Measurements from ENCODE around the gene DIP2A. TPM values are rescaled to one million over a fixed set of nuclear protein-coding genes. Genes with fewer than 3 reads are reported as not detected.

DIP2A gene
- polyA plus RNA-seq, 1 donor from 2014 or later: 45.0 TPM

DNA sequence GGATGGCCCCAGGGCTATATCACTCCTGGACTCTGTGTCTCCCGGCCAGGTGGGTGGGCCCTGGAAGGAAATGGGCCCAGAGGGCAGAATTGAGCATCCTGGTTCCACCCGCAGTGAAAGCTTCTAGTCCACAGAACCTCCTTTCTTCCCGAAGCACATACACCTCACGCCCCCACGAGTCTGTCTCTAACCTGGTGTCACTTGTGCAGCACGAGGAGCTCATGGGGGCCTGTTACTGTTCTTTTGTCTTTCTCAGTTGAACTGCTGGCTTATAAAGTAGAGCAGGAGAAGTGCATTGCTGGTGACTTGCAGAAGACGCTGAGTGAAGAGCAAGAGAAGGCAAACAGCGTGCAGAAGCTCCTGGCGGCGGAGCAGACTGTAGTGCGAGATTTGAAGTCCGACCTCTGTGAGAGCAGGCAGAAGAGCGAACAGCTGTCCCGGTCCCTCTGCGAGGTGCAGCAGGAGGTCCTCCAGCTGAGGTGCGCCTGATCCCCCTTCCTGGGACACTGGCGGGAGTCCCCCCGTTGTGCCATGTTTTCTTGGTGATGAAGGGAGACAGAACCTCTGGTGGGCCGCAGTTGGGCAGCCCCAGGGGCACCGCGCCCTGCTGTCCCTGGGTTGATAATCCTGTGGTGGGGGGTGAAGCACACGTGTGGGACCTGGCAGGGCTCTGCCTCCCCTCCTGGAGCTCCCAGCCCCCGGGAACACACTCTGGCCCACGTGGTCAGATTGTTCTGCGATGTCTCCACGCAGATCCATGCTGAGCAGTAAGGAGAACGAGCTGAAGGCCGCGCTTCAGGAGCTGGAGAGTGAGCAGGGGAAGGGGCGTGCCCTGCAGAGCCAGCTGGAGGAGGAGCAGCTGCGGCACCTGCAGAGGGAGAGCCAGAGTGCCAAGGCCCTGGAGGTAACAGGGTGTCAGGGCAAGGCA lies 28.7 kb upstream of the DIP2A start:
- H3K4me3 ChIP-seq (ENCODE audit: low read length): no peak overlapping the region
- no peaks in the 10 kb centered on the region for H3K9me2 ChIP-seq (ENCODE audit: insufficient read depth, low read length)
- no peaks in the 10 kb centered on the region for H3F3A ChIP-seq (ENCODE audit: insufficient read depth, low read length, poor library complexity, severe bottlenecking)
- H3K9me3 ChIP-seq (ENCODE audit: low read length): no peaks in the 10 kb centered on the region
- H3K27ac ChIP-seq (ENCODE audit: low read length): no peak overlapping the region
- H3K36me3 ChIP-seq (ENCODE audit: insufficient read depth, low read length): no peaks in the 10 kb centered on the region
- no peaks in the 10 kb centered on the region for H4K20me1 ChIP-seq (ENCODE audit: insufficient read depth)
- H2AFZ ChIP-seq (ENCODE audit: low read depth, low read length): no peak overlapping the region
- H3K79me2 ChIP-seq (replicated peaks; ENCODE audit: insufficient read depth, low read length): no peaks in the 10 kb centered on the region
- no peak overlapping the region for H3K9ac ChIP-seq (ENCODE audit: low read length)
- no peaks in the 10 kb centered on the region for H3K27me3 ChIP-seq (ENCODE audit: insufficient read depth, low read depth, low read length)
- TF ChIP-seq POLR2AphosphoS5 (IDR thresholded peaks at IDR 0.05): no peak
- no peak for TF ChIP-seq SMC3 (conservative IDR thresholded peaks at IDR 0.05; ENCODE audit: poor library complexity)
- TF ChIP-seq EZH2 (IDR thresholded peaks at IDR 0.05; ENCODE audit: borderline replicate concordance, insufficient read depth, low read length, poor library complexity, severe bottlenecking): no peak
- no peak for TF ChIP-seq MXI1 (conservative IDR thresholded peaks at IDR 0.05; ENCODE audit: poor library complexity, severe bottlenecking)
- TF ChIP-seq, protein P1, sequence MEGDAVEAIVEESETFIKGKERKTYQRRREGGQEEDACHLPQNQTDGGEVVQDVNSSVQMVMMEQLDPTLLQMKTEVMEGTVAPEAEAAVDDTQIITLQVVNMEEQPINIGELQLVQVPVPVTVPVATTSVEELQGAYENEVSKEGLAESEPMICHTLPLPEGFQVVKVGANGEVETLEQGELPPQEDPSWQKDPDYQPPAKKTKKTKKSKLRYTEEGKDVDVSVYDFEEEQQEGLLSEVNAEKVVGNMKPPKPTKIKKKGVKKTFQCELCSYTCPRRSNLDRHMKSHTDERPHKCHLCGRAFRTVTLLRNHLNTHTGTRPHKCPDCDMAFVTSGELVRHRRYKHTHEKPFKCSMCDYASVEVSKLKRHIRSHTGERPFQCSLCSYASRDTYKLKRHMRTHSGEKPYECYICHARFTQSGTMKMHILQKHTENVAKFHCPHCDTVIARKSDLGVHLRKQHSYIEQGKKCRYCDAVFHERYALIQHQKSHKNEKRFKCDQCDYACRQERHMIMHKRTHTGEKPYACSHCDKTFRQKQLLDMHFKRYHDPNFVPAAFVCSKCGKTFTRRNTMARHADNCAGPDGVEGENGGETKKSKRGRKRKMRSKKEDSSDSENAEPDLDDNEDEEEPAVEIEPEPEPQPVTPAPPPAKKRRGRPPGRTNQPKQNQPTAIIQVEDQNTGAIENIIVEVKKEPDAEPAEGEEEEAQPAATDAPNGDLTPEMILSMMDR (IDR thresholded peaks at IDR 0.05; ENCODE audit: poor library complexity, severe bottlenecking): no peak
- no peak for TF ChIP-seq TAF1 (IDR thresholded peaks at IDR 0.05; ENCODE audit: low read depth)
- TF ChIP-seq, protein P2, sequence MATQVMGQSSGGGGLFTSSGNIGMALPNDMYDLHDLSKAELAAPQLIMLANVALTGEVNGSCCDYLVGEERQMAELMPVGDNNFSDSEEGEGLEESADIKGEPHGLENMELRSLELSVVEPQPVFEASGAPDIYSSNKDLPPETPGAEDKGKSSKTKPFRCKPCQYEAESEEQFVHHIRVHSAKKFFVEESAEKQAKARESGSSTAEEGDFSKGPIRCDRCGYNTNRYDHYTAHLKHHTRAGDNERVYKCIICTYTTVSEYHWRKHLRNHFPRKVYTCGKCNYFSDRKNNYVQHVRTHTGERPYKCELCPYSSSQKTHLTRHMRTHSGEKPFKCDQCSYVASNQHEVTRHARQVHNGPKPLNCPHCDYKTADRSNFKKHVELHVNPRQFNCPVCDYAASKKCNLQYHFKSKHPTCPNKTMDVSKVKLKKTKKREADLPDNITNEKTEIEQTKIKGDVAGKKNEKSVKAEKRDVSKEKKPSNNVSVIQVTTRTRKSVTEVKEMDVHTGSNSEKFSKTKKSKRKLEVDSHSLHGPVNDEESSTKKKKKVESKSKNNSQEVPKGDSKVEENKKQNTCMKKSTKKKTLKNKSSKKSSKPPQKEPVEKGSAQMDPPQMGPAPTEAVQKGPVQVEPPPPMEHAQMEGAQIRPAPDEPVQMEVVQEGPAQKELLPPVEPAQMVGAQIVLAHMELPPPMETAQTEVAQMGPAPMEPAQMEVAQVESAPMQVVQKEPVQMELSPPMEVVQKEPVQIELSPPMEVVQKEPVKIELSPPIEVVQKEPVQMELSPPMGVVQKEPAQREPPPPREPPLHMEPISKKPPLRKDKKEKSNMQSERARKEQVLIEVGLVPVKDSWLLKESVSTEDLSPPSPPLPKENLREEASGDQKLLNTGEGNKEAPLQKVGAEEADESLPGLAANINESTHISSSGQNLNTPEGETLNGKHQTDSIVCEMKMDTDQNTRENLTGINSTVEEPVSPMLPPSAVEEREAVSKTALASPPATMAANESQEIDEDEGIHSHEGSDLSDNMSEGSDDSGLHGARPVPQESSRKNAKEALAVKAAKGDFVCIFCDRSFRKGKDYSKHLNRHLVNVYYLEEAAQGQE (IDR thresholded peaks at IDR 0.05; ENCODE audit: borderline replicate concordance): no peak
- no peak for TF ChIP-seq RAD21 (conservative IDR thresholded peaks at IDR 0.05)
- no peak for TF ChIP-seq EP300 (conservative IDR thresholded peaks at IDR 0.05; ENCODE audit: poor library complexity, severe bottlenecking)
- no peak overlapping the region for H3K4me2 ChIP-seq (ENCODE audit: low read length)

DNA sequence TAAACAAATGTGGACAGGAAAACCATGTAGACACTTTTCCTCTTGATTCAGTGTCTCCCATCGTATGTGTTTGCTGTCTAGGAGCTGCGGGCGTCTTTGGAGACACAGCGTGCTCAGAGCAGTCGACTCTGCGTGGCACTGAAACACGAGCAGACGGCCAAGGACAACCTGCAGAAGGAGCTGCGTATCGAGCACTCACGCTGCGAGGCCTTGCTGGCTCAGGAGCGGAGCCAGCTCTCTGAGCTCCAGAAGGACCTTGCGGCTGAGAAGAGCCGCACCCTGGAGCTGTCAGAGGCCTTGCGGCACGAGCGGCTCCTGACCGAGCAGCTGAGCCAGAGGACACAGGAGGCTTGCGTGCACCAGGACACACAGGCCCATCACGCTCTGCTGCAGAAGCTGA lies 27.2 kb upstream of the DIP2A start:
- H3K27me3 ChIP-seq (ENCODE audit: insufficient read depth, low read depth, low read length): no peaks in the 10 kb centered on the region
- no peak overlapping the region for H3K4me2 ChIP-seq (ENCODE audit: low read length)
- no peaks in the 10 kb centered on the region for H3K36me3 ChIP-seq (ENCODE audit: insufficient read depth, low read length)
- TF ChIP-seq POLR2AphosphoS5 (IDR thresholded peaks at IDR 0.05): no peak
- no peak for TF ChIP-seq EP300 (conservative IDR thresholded peaks at IDR 0.05; ENCODE audit: poor library complexity, severe bottlenecking)
- no peak for TF ChIP-seq TAF1 (IDR thresholded peaks at IDR 0.05; ENCODE audit: low read depth)
- TF ChIP-seq SMC3 (conservative IDR thresholded peaks at IDR 0.05; ENCODE audit: poor library complexity): no peak
- TF ChIP-seq, protein P2 (IDR thresholded peaks at IDR 0.05; ENCODE audit: borderline replicate concordance): no peak
- TF ChIP-seq MXI1 (conservative IDR thresholded peaks at IDR 0.05; ENCODE audit: poor library complexity, severe bottlenecking): no peak
- TF ChIP-seq, protein P1 (IDR thresholded peaks at IDR 0.05; ENCODE audit: poor library complexity, severe bottlenecking): no peak
- TF ChIP-seq EZH2 (IDR thresholded peaks at IDR 0.05; ENCODE audit: borderline replicate concordance, insufficient read depth, low read length, poor library complexity, severe bottlenecking): no peak
- no peak for TF ChIP-seq RAD21 (conservative IDR thresholded peaks at IDR 0.05)
- H2AFZ ChIP-seq (ENCODE audit: low read depth, low read length): no peak overlapping the region
- H3K9ac ChIP-seq (ENCODE audit: low read length): no peak overlapping the region
- no peaks in the 10 kb centered on the region for H3F3A ChIP-seq (ENCODE audit: insufficient read depth, low read length, poor library complexity, severe bottlenecking)
- H3K9me3 ChIP-seq (ENCODE audit: low read length): no peaks in the 10 kb centered on the region
- H4K20me1 ChIP-seq (ENCODE audit: insufficient read depth): no peaks in the 10 kb centered on the region
- H3K9me2 ChIP-seq (ENCODE audit: insufficient read depth, low read length): no peaks in the 10 kb centered on the region
- no peaks in the 10 kb centered on the region for H3K79me2 ChIP-seq (replicated peaks; ENCODE audit: insufficient read depth, low read length)
- H3K4me3 ChIP-seq (ENCODE audit: low read length): no peak overlapping the region
- H3K27ac ChIP-seq (ENCODE audit: low read length): no peak overlapping the region
